ENCODE data around the gene BPIFB3. TPM values are rescaled to one million over a fixed set of nuclear protein-coding genes. Genes with fewer than 3 reads are reported as not detected.

Gene BPIFB3
- total and polyA plus RNA-seq, 2 of the 13 experiments (the other 11 are each of a cell fraction or from before 2014, with no cell fraction given), result 0.09 TPM; not detected in 1

DNA sequence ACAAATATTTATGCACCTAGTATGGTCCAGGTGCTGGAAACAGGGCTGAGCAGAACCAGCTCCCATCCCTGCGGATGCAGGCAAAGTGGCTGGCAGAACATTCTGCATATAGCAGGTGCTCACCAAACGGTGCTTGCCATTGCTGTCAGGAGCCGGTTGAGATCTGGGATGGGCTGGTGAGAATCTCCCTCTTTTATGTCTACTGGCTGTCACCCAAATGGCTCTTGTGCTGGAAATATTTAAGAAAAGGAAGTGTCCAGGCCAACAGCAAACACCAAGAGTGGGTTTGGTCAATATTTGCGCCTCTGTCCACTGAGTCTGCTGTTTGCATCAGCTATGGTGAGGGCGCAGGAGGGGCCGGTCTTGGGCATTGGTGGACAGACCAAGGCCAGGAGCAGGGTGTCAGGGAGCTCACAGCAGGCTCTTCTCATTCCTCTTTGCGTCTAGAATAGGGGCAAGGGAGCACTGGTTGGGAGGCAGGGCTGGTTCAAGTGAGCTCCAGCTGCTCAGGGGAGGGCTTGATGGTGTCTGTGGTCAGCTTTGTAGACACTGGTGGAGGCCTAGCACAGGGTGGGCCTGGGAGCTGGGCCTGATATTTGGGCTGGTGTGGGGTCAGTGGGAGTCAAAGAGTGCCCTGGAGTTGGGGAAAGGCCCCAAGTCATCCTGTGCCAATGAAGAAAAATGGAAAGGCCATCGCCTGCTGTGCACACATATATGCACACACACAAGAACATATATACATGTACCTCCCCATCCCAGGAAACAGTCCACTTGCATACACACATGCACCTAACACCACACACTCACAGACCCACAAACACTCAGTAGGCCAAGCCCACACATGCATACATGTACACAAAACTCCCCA is 47.6 kb upstream of the BPIFB3 start (continued):
- TF ChIP-seq, protein P1, sequence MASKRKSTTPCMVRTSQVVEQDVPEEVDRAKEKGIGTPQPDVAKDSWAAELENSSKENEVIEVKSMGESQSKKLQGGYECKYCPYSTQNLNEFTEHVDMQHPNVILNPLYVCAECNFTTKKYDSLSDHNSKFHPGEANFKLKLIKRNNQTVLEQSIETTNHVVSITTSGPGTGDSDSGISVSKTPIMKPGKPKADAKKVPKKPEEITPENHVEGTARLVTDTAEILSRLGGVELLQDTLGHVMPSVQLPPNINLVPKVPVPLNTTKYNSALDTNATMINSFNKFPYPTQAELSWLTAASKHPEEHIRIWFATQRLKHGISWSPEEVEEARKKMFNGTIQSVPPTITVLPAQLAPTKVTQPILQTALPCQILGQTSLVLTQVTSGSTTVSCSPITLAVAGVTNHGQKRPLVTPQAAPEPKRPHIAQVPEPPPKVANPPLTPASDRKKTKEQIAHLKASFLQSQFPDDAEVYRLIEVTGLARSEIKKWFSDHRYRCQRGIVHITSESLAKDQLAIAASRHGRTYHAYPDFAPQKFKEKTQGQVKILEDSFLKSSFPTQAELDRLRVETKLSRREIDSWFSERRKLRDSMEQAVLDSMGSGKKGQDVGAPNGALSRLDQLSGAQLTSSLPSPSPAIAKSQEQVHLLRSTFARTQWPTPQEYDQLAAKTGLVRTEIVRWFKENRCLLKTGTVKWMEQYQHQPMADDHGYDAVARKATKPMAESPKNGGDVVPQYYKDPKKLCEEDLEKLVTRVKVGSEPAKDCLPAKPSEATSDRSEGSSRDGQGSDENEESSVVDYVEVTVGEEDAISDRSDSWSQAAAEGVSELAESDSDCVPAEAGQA (IDR thresholded peaks at IDR 0.05; ENCODE audit: low read depth), result peak; percentile 80
- TF ChIP-seq, protein P1 (CRISPR knock-in tag; IDR thresholded peaks at IDR 0.05; ENCODE audit: borderline replicate concordance), result no peak
- TF ChIP-seq NBN (conservative IDR thresholded peaks at IDR 0.05) (no peak), ZNF766 (CRISPR knock-in tag; IDR thresholded peaks at IDR 0.05; ENCODE audit: borderline replicate concordance) (peak; percentile 67; the same call in 1 of the 2 replicates), SP2 (CRISPR knock-in tag; IDR thresholded peaks at IDR 0.05) (no peak), SALL2 (CRISPR knock-in tag; IDR thresholded peaks at IDR 0.05) (peak; percentile 64), MZF1 (CRISPR knock-in tag; IDR thresholded peaks at IDR 0.05; ENCODE audit: borderline replicate concordance) (peak; percentile 92; the same call in 1 of the 2 replicates), ZSCAN31 (CRISPR knock-in tag; IDR thresholded peaks at IDR 0.05; ENCODE audit: low read depth) (peak; percentile 92; the same call in 1 of the 2 replicates), ZNF724P (CRISPR knock-in tag; IDR thresholded peaks at IDR 0.05; ENCODE audit: borderline replicate concordance) (no peak; the same call in 1 of the 2 replicates)
- TF ChIP-seq, protein P2, sequence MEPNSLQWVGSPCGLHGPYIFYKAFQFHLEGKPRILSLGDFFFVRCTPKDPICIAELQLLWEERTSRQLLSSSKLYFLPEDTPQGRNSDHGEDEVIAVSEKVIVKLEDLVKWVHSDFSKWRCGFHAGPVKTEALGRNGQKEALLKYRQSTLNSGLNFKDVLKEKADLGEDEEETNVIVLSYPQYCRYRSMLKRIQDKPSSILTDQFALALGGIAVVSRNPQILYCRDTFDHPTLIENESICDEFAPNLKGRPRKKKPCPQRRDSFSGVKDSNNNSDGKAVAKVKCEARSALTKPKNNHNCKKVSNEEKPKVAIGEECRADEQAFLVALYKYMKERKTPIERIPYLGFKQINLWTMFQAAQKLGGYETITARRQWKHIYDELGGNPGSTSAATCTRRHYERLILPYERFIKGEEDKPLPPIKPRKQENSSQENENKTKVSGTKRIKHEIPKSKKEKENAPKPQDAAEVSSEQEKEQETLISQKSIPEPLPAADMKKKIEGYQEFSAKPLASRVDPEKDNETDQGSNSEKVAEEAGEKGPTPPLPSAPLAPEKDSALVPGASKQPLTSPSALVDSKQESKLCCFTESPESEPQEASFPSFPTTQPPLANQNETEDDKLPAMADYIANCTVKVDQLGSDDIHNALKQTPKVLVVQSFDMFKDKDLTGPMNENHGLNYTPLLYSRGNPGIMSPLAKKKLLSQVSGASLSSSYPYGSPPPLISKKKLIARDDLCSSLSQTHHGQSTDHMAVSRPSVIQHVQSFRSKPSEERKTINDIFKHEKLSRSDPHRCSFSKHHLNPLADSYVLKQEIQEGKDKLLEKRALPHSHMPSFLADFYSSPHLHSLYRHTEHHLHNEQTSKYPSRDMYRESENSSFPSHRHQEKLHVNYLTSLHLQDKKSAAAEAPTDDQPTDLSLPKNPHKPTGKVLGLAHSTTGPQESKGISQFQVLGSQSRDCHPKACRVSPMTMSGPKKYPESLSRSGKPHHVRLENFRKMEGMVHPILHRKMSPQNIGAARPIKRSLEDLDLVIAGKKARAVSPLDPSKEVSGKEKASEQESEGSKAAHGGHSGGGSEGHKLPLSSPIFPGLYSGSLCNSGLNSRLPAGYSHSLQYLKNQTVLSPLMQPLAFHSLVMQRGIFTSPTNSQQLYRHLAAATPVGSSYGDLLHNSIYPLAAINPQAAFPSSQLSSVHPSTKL (CRISPR knock-in tag; IDR thresholded peaks at IDR 0.05), result peak; percentile 99
- TF ChIP-seq, protein P3, sequence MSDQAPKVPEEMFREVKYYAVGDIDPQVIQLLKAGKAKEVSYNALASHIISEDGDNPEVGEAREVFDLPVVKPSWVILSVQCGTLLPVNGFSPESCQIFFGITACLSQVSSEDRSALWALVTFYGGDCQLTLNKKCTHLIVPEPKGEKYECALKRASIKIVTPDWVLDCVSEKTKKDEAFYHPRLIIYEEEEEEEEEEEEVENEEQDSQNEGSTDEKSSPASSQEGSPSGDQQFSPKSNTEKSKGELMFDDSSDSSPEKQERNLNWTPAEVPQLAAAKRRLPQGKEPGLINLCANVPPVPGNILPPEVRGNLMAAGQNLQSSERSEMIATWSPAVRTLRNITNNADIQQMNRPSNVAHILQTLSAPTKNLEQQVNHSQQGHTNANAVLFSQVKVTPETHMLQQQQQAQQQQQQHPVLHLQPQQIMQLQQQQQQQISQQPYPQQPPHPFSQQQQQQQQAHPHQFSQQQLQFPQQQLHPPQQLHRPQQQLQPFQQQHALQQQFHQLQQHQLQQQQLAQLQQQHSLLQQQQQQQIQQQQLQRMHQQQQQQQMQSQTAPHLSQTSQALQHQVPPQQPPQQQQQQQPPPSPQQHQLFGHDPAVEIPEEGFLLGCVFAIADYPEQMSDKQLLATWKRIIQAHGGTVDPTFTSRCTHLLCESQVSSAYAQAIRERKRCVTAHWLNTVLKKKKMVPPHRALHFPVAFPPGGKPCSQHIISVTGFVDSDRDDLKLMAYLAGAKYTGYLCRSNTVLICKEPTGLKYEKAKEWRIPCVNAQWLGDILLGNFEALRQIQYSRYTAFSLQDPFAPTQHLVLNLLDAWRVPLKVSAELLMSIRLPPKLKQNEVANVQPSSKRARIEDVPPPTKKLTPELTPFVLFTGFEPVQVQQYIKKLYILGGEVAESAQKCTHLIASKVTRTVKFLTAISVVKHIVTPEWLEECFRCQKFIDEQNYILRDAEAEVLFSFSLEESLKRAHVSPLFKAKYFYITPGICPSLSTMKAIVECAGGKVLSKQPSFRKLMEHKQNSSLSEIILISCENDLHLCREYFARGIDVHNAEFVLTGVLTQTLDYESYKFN (CRISPR knock-in tag; conservative IDR thresholded peaks at IDR 0.05), result peak; percentile 98
- TF ChIP-seq, protein P4, sequence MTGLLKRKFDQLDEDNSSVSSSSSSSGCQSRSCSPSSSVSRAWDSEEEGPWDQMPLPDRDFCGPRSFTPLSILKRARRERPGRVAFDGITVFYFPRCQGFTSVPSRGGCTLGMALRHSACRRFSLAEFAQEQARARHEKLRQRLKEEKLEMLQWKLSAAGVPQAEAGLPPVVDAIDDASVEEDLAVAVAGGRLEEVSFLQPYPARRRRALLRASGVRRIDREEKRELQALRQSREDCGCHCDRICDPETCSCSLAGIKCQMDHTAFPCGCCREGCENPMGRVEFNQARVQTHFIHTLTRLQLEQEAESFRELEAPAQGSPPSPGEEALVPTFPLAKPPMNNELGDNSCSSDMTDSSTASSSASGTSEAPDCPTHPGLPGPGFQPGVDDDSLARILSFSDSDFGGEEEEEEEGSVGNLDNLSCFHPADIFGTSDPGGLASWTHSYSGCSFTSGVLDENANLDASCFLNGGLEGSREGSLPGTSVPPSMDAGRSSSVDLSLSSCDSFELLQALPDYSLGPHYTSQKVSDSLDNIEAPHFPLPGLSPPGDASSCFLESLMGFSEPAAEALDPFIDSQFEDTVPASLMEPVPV (CRISPR knock-in tag; IDR thresholded peaks at IDR 0.05), result no peak
